Parathyroid adenoma (tissue), 2 donors: ENCODE measurements around the gene JPH2.

Experiments used
- H2AFZ ChIP-seq: fragments of 300-600 bp; sonication (generic); one replicate; pipeline ENCODE4 v1.7.0; 2017; ENCODE audit warnings: antibody characterized with exemption, mild to moderate bottlenecking
- H3K27ac ChIP-seq: fragments of 300-600 bp; sonication (generic); one replicate; pipeline ENCODE4 v1.7.0; 2017
- H3K27me3 ChIP-seq: fragments of 300-600 bp; sonication (generic); one replicate; pipeline ENCODE4 v1.7.0; 2017; ENCODE audit warnings: low read length; ENCODE audit not compliant: control insufficient read depth, insufficient read depth
- H3K36me3 ChIP-seq: fragments of 300-600 bp; sonication (generic); one replicate; pipeline ENCODE4 v1.7.0; 2017; ENCODE audit warnings: low read length; ENCODE audit not compliant: control insufficient read depth, insufficient read depth
- H3K4me1 ChIP-seq: fragments of 300-600 bp; sonication (generic); one replicate; pipeline ENCODE4 v1.7.0; 2017; ENCODE audit warnings: control low read depth
- H3K4me2 ChIP-seq: fragments of 300-600 bp; sonication (generic); one replicate; pipeline ENCODE4 v1.7.0; 2017; ENCODE audit warnings: low read length
- H3K4me3 ChIP-seq: fragments of 300-600 bp; sonication (generic); one replicate; pipeline ENCODE4 v1.7.0; 2017; ENCODE audit warnings: low read depth, low read length
- H3K79me2 ChIP-seq: fragments of 300-600 bp; sonication (generic); one replicate; pipeline ENCODE4 v1.7.0; 2017; ENCODE audit warnings: control low read depth
- H3K9ac ChIP-seq: fragments of 300-600 bp; sonication (generic); one replicate; pipeline ENCODE4 v1.7.0; 2017; ENCODE audit warnings: mild to moderate bottlenecking
- H3K9me3 ChIP-seq: fragments of 300-600 bp; sonication (generic); one replicate; pipeline ENCODE4 v1.7.0; 2017; ENCODE audit warnings: low read length; ENCODE audit not compliant: control insufficient read depth
- TF ChIP-seq, protein P1 (sequence below): fragments of 300-600 bp; sonication (generic); IDR thresholded peaks from one replicate; pipeline ENCODE4 v1.7.0; 2017; ENCODE audit warnings: antibody characterized with exemption, mild to moderate bottlenecking
- donor health status: primary hyperparathyroidism.

The JPH2 gene

GRCh38 chr20:44112456-44112855, 74.5 kb downstream of the JPH2 start:
- H3K27ac ChIP-seq: no peak overlapping the region
- no peaks in the 10 kb centered on the region for H3K79me2 ChIP-seq
- H3K4me2 ChIP-seq: no peak overlapping the region
- H3K27me3 ChIP-seq: no peaks in the 10 kb centered on the region
- no peaks in the 10 kb centered on the region for H3K36me3 ChIP-seq
- no peak overlapping the region for H3K4me3 ChIP-seq
- no peak overlapping the region for H3K9ac ChIP-seq
- H2AFZ ChIP-seq: no peak overlapping the region
- TF ChIP-seq, protein P1, sequence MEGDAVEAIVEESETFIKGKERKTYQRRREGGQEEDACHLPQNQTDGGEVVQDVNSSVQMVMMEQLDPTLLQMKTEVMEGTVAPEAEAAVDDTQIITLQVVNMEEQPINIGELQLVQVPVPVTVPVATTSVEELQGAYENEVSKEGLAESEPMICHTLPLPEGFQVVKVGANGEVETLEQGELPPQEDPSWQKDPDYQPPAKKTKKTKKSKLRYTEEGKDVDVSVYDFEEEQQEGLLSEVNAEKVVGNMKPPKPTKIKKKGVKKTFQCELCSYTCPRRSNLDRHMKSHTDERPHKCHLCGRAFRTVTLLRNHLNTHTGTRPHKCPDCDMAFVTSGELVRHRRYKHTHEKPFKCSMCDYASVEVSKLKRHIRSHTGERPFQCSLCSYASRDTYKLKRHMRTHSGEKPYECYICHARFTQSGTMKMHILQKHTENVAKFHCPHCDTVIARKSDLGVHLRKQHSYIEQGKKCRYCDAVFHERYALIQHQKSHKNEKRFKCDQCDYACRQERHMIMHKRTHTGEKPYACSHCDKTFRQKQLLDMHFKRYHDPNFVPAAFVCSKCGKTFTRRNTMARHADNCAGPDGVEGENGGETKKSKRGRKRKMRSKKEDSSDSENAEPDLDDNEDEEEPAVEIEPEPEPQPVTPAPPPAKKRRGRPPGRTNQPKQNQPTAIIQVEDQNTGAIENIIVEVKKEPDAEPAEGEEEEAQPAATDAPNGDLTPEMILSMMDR: no peak
- no peaks in the 10 kb centered on the region for H3K9me3 ChIP-seq
- no peaks in the 10 kb centered on the region for H3K4me1 ChIP-seq

DNA sequence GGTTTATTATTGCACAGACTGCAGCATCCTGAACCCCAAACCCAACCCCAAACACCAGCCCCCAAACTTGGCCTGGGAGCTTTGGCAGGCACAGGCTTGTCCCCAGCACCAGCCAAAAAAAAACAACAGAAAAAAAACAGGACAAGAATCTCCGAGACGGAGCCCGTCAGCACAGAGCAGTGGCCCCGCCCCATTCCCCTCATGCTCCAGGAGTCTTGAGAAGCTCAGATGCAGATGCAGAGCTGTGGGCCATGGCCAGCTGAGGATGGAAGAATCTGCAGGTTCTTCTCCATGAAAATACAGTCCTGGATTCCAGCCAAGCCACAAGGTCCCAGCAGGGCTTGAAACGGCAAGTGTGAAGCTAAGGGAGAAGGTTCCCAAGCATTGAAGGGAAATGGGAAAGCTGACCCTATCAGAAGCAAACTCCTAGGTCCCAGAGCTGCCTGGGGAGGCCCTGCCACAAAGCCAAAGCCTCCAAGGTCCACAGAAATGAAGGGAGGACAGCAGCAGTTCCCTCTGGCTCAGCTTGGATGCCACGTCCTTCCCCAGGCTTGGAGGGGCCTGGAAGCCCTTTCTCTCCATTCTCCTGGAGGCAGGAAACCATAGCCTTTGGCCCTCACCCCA, 75.2 kb downstream of the JPH2 start:
- H2AFZ ChIP-seq: no peak overlapping the region
- no peak overlapping the region for H3K4me3 ChIP-seq
- no peaks in the 10 kb centered on the region for H3K4me1 ChIP-seq
- H3K27me3 ChIP-seq: no peaks in the 10 kb centered on the region
- H3K4me2 ChIP-seq: no peak overlapping the region
- no peak overlapping the region for H3K9ac ChIP-seq
- TF ChIP-seq, protein P1: no peak
- no peak overlapping the region for H3K27ac ChIP-seq
- no peaks in the 10 kb centered on the region for H3K79me2 ChIP-seq
- H3K9me3 ChIP-seq: no peaks in the 10 kb centered on the region
- H3K36me3 ChIP-seq: no peaks in the 10 kb centered on the region

DNA sequence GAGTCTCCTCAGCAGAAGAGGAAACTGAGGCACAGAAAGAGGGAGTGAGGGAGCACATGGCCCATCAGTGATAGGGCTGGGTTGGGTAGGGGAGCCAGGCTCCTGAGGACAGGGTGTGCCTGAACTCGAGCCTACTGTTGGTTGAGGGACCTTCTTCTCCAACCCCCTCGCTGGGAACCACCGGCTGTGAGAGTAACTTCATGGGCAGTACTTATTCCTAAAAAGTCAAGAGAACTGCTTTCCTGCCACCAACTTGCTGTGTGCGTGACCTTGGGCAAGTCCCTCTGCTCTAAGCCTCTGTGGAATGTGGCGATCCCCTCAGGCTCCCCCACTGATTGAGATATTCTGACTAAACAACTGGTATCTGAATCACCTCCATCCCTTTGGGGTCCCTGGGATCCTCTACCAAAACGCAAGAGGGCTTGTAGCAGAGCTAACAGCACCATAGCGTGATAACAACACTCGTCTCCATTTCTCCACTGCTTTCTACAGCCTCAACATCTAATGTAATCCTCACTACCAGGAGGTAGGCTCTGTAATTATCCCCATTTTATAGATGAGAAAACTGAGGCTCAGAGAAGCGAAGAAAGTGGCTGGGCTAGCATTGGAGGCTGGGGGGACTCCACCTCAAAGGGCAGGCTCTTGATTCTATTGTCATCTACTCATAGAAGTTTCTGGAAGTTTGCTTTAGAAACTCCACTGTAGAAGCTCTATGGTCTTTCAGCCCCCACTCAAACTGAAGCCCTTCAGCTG, 76.0 kb downstream of the JPH2 start:
- no peaks in the 10 kb centered on the region for H3K4me1 ChIP-seq
- H2AFZ ChIP-seq: no peak overlapping the region
- H3K79me2 ChIP-seq: no peaks in the 10 kb centered on the region
- H3K9ac ChIP-seq: no peak overlapping the region
- TF ChIP-seq, protein P1: no peak
- H3K36me3 ChIP-seq: no peaks in the 10 kb centered on the region
- H3K4me2 ChIP-seq: no peak overlapping the region
- no peaks in the 10 kb centered on the region for H3K9me3 ChIP-seq
- no peak overlapping the region for H3K27ac ChIP-seq
- H3K27me3 ChIP-seq: no peaks in the 10 kb centered on the region
- no peak overlapping the region for H3K4me3 ChIP-seq

- Histone ChIP-seq H3K79me2 (no peaks in the 10 kb centered on the region), H3K27me3 (no peaks in the 10 kb centered on the region), H2AFZ (no peak overlapping the region), H3K9me3 (no peaks in the 10 kb centered on the region), H3K4me3 (no peak overlapping the region), H3K4me1 (peaks cover 7% of the 10 kb centered on the region), H3K36me3 (no peaks in the 10 kb centered on the region), H3K27ac (no peak overlapping the region), H3K9ac (no peak overlapping the region), H3K4me2 (no peak overlapping the region)
- TF ChIP-seq, protein P1: no peak
Measured at GRCh38 chr20:44109951-44110361, 77.0 kb downstream of the JPH2 start.
